HG03565 (cell line): ENCODE measurements around the gene BCR.

Experiments
- ATAC-seq: cut with Tn5 transposase; IDR thresholded peaks from one replicate; pipeline ENCODE4 v1.9.1; 2021; ENCODE audit warnings: mild to moderate bottlenecking, moderate library complexity; ENCODE audit not compliant: unreplicated experiment

BCR gene

DNA sequence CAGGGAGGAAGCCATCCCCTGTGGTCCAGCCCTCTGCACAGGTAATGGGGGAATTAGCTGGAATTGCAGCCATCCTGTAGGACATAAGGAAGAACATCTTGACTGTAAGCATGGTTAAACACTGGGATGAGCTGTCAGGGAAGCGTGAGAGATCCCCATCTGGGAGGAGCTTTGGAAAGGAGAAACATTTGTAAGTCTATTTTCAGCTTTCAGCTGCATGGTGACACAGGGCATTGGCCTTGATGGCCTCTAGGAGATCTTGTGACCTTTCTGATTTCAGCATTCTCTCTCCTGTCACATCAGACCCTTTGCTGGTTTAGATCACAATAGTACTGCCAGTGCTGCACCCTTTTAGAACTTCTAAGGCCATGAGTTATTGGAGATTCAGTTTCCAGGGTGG lies 47.1 kb downstream of the BCR start:
- no peak for ATAC-seq

DNA sequence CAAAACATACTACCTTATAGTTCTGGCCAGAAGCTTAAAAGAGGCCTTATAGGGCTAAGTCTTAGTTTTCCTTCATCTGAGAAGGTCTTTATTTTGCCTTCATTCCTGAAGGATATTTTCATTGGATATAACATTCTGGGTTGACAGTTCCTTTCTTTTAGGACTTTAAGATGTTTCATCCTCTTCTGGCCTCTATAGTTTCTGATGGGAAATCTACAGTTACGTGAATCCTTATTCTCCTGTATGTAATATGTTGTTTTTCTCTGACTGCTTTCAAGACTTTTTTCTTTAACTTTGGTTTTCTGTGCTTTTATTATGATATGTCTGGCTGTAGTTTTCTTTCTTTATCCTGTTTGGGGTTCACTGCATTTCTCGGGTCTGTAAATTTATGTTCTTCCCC lies 48.2 kb downstream of the BCR start:
- ATAC-seq: no peak

DNA sequence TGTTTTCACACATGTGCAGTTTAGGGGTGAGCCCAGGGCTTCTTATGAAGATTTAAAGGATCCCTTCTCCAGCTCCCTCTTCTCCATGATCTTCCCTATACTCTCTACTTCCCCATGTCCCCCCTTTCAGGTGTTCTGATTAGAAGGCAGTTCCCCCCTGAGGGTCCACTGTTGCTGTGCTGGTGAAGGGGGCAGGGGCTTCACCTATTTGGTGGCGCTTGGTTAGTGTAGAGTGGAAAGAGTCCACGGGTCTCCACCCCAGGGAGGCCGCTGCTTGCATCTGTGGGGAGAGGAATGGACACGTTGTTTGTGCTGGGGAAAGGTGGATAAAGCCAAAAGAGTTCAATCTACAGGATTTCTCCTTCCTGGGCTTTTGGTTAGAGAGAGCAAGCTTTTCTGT lies 49.3 kb downstream of the BCR start:
- ATAC-seq: no peak

DNA sequence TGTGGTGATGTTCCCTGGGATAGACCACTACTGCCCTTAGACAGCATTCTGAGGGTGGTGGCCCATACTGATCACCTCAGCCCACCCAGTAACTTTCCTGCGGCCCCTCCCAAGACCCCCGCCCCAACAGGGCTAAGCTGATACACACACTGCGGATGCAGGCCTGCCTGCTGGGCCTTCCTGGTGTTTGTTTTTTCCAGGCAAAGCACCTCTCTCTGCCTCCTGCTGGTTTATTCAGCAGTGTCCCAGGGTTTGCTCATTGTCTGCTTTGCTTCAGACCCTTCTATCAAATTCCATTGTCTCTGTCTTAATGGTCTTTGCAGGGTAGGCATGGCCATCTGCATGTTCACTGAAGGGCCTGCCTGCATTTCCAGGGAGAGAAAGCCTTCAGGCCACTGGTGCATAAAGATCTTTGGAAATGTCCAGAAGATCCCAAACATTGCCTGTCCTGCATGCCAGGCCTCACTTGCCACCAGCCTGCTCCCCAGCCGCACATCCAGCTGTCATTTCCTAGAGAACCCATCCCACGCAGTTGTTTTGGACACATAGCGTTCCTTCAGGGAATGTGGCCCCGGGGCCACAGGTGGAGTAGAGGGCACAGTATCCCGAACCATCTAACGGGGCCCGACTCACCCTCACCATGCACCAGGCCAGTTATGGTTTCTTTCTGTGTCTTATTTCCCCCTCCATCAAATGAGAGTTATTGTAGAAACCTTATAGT lies 50.2 kb downstream of the BCR start:
- no peak for ATAC-seq

DNA sequence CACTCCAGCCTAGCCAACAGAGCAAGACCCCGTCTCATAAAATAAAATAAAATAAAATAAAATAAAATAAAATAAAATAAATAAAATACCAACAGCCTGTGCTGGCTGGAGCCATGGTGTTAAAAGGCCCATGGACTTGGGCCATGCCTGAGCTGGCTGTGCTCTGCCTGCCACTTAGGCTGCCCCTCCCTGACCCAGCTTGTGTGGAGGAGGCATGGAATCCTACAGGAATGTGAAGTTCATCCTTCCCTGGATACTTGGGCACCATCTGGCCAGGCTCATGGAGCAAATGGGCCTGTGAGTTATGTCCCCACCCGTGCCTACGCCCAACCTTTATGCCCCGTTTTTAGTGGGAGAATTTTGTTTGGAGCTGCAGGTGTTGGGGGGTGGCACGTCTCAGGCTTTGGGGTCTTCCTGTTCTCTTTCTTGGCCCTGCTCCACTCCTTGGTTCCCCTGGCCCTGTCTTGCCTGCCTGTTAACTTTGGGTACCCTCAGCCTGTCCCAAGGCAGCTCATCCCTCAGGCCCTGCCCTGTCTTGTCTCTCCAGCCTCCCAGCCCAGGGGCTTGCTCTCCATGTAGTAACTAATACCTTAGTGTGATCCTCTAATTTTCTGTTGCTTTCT lies 51.3 kb downstream of the BCR start:
- no peak for ATAC-seq

DNA sequence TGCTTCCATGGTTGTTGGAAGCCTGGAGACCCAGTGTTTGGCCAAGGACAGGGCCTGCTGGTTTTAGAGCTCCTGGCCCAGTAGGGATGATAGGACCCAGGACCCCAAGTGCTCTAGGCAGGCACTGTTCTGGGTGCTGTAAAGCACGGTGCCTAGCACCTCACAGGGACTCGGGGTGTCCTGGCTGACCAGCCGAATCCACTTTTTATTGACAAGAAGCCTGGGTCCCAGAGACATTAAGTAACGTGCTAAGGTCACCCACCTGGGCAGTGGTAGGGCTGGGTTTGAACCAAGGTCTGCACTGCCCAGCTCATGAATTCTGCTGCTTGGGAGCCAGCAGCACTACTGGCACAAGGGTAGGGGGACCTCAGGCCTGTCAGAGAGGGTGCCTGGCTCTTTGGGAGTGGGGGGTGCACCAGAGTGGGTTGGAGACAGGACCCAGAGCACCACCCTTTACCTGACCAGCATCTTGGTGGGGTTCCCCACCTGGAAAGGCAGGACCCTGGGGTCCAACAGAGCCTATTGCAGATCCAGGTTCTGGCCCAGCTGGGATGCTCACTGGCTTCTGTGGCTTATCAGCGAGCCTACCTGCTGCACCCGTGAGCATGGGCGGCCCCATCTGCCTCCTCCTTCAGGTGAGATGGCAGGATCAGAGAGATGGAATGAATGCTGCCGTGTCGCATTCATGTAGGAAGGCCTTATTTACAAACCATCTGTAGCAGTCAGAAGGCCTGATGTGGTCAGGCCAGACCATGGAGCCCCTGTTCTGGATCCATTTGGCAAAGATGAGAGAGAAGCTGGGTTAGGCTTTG lies 52.0 kb downstream of the BCR start:
- ATAC-seq: no peak

DNA sequence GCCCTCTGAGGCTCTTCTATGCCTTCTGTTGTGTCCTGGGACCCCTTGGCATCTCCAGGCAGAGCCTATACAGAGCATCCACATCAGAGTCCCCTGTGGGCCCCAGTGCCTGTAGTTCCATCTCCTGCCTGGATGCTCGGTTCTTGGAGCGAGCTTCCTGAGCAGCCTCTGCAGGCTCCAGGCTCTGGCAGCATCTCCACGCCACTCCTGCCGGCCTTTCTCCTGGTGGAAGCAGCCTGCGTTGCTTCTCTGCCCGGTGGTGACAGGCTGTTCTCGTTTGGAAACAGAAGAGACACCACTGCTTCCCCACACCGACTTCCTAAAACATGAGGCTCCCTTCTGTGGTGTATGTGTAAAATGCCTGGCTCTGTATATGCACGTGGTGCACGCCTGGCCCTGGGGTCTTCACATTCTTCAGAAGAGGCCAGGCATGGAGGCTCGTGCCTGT lies 52.8 kb downstream of the BCR start:
- ATAC-seq: no peak

DNA sequence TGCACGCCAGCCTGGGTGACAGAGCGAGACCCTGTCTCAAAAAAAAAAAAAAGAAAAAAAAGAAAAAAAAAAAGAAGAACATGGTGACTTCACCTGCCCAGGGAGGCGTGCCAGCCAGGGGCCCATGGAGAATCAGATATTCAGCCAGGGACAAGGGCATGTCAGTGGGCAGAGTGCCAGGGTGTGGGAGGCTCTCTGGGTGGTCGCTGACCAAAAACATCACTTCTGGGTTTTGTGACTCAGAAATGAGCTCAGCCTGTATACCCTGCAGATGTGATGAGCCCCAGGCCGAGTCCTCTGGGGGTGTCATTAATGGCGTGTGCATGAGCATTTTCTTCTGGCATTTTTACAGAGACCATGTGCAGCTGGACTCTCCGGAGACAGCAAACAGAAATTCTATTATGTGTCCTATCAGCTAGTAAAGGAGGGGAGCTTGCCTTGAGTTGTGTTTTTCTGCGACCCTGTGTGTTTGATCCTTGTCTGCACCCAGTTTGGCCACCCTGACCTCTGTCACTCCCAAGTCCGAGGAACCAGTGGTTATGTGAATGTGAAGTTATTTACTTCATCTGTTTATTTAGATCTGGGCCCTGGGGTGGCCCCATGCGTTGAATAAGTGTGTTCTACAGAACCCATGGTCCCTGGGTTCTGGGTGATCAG lies 53.6 kb downstream of the BCR start:
- ATAC-seq: no peak

DNA sequence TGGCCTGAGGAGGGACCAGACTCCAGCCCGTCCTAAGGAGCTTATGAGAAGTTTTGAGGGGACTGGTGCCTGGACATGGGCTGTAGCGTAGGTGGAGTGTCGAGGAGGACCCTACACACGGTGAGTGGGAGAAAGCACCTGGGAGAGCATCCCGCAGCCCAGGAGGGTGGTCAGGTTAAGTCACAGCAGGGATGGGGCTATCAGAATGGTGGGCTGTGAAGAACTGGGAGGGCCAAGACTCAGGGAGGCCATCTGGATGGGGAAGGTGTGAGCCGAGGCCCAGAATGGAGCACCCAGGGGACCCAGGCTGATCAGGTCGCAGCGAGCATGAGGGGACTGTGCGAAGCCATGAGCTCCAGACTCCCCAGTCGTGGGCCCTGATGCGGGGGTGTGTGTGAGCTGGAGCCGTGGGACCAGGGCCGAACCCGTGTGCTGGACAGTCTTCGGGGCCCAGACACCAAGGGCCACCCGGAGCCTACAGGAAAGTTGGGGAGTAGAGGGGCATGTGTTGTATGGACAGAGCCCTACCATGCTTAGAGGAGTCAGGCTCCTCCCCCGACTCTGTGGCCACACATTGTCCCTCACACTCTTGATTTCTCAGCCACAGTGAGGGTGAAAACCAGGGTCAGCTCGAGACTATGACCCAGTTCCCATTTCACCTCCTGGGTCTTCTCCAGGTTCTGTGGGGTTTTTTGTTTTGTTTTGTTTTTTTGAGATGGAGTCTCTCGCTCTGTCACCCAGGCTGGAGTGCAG lies 54.3 kb downstream of the BCR start:
- no peak for ATAC-seq

DNA sequence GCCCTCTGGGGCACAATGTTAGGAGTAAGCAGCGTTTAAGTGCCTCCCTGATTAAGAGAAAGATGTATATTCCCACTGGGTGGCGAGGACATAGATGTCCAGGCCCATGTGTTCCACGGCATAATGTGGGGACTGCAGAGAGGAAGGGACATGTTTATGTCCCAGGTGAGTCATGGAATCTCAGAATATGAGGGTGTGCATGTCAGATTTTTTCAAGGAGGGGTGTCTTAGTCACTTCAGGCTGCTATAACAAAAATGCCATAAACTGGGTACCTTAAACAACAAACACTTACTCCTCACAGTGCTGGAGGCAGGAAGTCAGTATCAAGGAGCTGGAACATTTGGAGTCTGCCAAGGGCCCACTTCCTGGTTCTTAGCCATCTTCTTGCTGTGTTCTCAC lies 55.1 kb downstream of the BCR start:
- no peak for ATAC-seq

DNA sequence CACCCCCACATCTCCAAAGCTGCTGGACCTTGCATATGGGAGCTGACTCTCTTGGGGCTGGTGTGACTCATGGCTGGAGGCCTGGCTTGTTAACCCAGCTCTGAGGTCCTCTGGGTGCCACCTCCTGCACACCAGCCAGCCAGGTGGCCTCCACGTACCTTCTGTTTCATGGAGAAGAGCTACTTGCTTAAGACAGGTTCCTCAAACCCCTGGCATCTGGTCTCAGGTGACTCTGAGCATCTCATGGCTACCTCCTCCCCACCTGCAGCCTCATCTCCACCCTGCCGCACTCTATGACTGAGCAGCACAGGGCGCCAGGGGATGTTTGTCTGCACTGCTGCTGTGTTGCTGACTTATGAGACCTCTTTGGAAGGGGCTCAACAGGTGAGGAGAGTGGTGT lies 55.7 kb downstream of the BCR start:
- ATAC-seq: no peak

DNA sequence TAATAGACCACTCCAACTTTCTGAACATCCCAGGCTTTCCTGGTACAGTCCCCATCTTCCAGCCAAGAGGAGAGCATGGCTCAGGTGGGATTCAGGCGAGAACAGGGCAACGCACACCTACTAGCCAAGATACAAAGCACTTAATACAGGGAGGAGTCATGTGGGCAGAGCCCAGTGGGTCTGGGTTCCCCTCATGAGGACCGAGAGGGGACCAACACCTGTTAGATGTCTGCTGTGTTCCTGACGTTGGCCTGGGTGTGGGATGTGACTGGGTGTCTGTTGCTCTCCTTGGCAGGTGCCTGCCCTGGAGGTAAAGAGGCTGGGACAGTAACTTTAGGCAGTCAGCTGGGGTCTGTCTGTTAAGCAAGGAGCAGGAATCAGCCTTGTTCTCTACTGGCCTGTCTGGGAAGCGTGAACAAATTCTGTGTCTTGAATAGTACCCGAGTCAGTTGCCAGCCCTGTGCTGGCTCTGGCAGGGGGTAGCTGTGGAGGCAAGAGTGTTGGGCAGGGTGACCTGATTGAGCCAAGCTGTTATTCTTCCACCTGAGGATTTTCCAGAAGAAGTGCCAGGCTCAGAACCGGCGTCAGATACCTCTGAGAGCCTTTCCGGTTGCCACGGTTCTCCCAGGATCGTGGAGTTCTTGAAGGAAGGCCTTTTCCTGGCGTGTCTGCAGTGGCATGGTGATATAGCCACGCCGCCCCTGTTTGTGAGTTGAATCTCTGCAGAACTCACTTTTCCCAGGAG lies 56.3 kb downstream of the BCR start:
- no peak for ATAC-seq

DNA sequence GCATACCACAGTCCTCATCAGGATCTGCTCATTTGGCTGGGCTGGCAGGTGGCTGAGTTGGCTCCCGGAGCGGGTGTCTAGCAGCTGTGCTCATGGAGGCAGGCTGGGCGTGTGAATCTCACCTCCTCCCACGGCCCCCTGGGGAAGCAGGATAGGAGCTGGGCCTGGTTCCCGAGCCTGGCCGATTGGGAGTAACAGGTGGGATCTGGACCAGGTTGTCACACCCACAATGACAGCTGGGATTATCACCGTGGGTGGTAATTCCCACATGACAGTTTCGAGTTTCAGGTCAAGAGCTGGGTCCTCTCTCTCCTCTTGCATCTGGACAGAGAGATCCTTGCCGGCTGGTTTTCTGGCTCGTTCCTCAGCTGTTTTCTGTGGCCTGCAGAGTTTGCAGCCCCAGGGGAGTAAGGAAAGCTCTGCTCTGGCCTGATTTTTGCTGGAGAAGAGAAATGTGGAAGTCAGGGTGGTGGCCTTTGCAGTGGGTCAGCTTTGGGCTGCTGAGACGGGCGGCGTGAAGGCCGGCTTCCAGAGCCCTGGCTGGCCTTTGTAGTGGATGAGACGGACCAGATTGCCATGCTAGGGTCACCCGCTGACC lies 57.0 kb downstream of the BCR start:
- ATAC-seq: no peak

DNA sequence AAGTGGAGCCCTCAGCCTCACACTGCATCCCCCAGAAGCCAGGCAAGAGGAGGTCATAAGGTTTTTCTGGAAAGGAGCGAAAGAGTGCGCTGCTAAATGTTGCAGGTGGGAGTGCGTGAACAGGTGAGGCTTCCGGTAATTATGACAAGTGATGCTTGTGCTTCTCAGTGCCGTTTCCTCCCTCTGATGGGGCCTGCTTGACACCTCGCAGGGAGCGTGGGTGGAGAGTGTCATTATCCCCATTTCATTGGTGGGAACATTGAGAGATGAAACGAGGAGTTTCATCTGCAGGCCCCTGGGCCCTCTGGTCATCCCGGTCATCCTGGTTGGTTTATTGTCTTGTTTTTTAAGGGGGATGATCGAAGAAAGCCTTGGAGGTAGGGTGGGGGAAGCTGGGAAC lies 57.5 kb downstream of the BCR start:
- ATAC-seq: no peak

DNA sequence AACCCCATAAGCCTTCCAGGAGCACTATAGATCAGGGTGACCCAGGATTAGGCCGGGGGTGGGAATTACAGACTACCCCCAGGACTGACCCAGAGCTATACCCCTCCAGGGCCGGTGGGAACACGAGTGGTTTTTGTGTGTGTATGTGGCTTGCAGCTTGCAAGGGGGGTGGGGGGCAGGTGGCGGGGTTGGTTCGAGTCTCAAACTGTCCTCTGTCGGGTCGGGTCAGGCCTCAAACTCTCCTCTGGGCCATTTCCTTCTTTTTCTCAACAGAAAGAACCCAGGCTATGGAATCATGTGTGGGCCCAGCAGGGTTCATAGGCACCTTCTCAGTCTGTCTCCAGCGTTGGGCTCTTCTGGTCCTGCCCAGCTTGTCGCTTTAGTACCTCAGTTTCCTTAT lies 58.4 kb downstream of the BCR start:
- no peak for ATAC-seq

DNA sequence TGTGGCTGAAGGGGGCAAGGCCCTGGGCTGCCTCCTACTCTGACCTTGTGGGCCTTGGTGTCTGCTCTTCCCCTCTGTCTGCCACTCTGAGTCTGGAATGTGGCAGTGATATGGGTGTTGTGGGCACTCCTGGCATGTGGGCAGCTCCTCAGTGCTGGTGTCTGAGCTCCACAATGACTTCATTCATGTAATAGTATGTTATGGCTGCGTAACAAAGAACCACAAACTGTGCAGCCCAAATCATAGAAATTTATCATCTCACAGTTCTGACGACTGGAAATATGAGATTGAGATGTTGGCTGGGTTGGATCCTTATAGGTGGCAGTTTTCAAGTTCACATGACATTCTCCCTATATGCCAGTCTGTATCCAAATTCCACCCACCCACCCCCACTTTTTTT lies 59.1 kb downstream of the BCR start:
- no peak for ATAC-seq

DNA sequence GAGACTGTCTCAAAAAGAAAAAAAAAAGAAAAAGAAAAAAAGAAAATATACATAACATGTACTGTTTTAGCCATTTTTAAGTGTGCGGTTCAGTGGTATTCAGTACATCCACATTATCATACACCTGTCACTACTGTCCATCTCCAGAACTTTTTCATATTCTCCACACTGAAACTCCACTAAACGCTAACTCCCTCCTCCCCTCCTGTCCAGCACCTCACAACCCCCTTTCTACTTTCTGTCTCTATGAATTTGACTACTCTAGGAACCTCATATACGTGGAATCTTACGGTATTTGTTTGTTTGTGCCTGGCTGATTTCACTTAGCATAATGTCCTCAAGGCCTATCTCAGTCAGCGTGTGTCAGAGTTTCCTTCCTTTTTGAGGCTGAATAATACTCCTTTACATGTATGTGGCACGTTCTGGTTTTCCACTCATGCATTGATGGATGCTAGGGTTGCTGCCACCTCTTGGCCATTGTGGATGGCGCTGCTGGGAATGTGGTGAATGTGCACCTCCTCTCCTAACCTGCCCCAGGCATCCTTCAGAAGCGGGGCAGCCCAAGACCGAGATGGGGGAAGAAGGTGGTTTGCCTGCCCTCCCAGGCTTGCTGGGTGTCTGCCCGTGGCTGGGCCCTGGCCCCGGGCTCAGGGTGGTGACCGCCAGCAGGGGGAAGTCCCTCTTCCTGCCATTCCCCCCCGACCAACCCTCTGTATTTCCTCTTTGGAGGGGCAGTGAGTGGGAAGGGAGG lies 60.5 kb downstream of the BCR start:
- ATAC-seq: no peak

DNA sequence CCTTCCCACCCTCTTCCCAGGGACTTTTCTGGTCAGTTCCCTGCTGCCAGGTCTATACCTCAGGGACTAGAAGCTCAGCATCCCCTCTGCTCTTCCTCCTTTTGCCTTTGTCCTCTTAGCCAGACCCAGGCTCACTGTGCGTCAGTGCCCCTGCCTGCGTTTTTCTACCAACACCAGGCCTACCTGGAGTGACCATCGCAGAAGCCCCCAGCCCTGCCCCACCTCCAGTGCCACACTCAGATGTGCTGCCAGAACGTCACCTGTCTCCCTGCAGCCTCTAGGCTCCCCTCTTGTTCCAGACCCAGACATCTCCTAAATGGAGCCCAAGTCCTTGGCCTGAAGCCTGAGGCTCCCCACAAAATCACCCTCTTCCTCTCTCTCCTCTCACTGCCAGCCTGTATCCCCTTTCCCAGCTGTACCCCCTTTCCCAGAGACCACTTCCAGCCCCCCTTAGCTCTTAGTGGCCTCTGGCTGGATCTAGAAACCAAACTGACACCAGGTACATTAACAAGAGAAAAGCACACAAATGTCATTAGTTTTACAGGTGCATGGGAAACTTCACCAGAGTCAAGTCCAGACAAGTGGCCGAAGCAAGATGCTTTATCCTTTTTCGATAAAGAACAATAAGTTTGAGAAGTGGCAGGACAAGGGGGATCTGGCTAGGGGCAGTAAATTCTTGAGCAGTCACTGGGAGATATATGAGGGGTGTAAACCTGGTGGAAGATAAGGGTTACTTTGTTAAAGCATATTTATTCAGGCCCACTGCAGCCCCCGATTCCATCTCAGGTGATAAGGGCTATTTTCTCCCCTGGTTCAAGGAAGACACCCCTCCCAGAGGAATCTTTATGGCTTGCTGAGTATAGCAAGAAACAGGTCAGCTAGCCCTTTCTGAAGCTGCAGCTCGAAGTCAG lies 61.5 kb downstream of the BCR start:
- ATAC-seq: no peak
